Glutamatergic neuron (in vitro differentiated cells): ENCODE results near the gene ADGRD1. TPM values are rescaled to one million over a fixed set of nuclear protein-coding genes. Genes with fewer than 3 reads are reported as not detected.
"Not testable (repeated sequence)": the region's sequence is repeated elsewhere in the genome, so short reads cannot be mapped to it uniquely, and the experiment has no call there.

ENCODE experiments used
- DNase-seq: peaks from one replicate; pipeline ENCODE4 v3.0.0; 2022
- H3K27ac Mint-ChIP-seq: one replicate; pipeline ENCODE4 v1.8.0; 2020; ENCODE audit warnings: mild to moderate bottlenecking, mixed read lengths, inconsistent platforms; ENCODE audit not compliant: unreplicated experiment
- H3K27me3 Mint-ChIP-seq: one replicate; pipeline ENCODE4 v1.8.0; 2020; ENCODE audit warnings: mild to moderate bottlenecking, moderate library complexity, mixed read lengths, inconsistent platforms; ENCODE audit not compliant: unreplicated experiment
- H3K36me3 Mint-ChIP-seq: one replicate; pipeline ENCODE4 v1.8.0; 2020; ENCODE audit warnings: mild to moderate bottlenecking, mixed read lengths, inconsistent platforms; ENCODE audit not compliant: unreplicated experiment
- H3K4me1 Mint-ChIP-seq: one replicate; pipeline ENCODE4 v1.8.0; 2020; ENCODE audit warnings: mild to moderate bottlenecking, low read depth, mixed read lengths, inconsistent platforms; ENCODE audit not compliant: unreplicated experiment
- H3K4me3 Mint-ChIP-seq: one replicate; pipeline ENCODE4 v1.8.0; 2020; ENCODE audit warnings: mild to moderate bottlenecking, mixed read lengths, inconsistent platforms; ENCODE audit not compliant: unreplicated experiment
- H3K9me3 Mint-ChIP-seq: one replicate; pipeline ENCODE4 v1.8.0; 2020; ENCODE audit warnings: mild to moderate bottlenecking, moderate library complexity, mixed read lengths, inconsistent platforms; ENCODE audit not compliant: unreplicated experiment
- total RNA-seq: library from RNA; stranded (reverse); fragmentation: NEBNext Ultra II Directional; extraction: Animal tissue kit (Norgen Biotek cat#: 25700); gene quantifications from one replicate; pipeline ENCODE4 v1.2.1, GENCODE V29; 2021; ENCODE audit not compliant: unreplicated experiment
- TF ChIP-seq, protein P1 (sequence below): fragments of 200-600 bp; sonication (generic); IDR thresholded peaks from one replicate; pipeline ENCODE4 v1.5.0; 2021; ENCODE audit not compliant: partially characterized antibody, unreplicated experiment

Gene ADGRD1
- total RNA-seq, 1 donor from 2014 or later = 0.96 TPM

- Mint-ChIP-seq H3K9me3 (peaks cover 7% of the 10 kb centered on the region), H3K4me3 (no peak overlapping the region), H3K4me1 (peaks cover 20% of the 10 kb centered on the region), H3K27ac (no peak overlapping the region), H3K27me3 (peaks cover 2% of the 10 kb centered on the region), H3K36me3 (peaks cover 1% of the 10 kb centered on the region)
- no peak for DNase-seq
- TF ChIP-seq, protein P1, sequence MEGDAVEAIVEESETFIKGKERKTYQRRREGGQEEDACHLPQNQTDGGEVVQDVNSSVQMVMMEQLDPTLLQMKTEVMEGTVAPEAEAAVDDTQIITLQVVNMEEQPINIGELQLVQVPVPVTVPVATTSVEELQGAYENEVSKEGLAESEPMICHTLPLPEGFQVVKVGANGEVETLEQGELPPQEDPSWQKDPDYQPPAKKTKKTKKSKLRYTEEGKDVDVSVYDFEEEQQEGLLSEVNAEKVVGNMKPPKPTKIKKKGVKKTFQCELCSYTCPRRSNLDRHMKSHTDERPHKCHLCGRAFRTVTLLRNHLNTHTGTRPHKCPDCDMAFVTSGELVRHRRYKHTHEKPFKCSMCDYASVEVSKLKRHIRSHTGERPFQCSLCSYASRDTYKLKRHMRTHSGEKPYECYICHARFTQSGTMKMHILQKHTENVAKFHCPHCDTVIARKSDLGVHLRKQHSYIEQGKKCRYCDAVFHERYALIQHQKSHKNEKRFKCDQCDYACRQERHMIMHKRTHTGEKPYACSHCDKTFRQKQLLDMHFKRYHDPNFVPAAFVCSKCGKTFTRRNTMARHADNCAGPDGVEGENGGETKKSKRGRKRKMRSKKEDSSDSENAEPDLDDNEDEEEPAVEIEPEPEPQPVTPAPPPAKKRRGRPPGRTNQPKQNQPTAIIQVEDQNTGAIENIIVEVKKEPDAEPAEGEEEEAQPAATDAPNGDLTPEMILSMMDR = no peak
Observed at GRCh38 chr12:130993759-130994670, 40.3 kb downstream of the ADGRD1 start.

DNA sequence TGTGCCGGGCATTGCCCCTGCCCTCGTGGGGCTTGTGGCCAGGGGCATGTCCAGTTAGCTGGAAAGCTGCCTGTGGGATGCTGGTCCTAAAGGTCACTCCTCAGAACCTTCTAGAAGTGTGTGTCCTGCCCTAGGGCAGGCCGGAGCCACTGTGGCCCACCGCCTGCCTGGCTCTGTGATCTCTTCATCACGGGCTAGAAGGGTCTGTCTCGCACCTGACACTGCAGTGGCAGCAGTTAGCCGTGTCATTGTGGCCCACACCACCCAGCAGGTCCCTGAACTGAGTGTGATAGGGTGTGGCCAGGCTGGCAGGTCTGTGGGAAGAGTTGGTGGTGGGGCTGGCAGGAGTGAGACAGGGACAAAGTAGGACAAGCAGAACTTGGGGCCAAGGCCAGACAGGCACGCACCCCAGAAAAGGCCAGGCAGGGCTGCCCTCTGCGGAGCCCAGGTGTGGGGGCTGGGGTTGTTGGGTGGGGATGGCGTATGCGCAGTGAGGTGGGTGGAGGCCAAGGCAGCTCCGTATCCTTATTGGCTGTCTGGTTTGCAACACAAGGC lies 41.2 kb downstream of the ADGRD1 start:
- H3K36me3 Mint-ChIP-seq = peaks cover 8% of the 10 kb centered on the region
- peaks cover 11% of the 10 kb centered on the region for H3K4me1 Mint-ChIP-seq
- peak overlapping the region; percentile 48 for H3K27ac Mint-ChIP-seq

DNA sequence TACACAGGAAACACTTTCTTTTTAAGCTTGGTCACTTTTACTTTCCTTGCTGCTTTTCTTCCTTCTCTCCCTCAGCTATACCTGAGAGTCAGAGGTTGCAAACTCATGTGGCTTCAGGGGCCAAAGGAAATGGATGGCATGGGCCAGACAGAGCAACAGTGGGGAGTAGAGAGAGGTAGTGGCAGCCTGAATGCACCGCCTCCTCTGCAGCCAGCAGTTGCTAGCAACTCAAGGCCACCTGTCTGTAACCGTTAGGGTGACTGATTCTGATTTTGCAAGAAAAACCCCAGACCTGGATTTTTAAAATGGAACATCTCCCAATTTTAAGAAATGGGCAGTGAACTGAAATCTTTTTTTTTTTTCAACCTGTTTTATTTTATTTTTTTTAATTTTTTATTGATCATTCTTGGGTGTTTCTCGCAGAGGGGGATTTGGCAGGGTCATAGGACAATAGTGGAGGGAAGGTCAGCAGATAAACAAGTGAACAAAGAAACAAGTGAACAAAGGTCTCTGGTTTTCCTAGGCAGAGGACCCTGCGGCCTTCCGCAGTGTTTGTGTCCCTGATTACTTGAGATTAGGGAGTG lies 41.8 kb downstream of the ADGRD1 start:
- not testable (repeated sequence) for H3K27me3 Mint-ChIP-seq, DNase-seq, H3K4me1 Mint-ChIP-seq, H3K4me3 Mint-ChIP-seq
- H3K9me3 Mint-ChIP-seq = peaks cover 13% of the 10 kb centered on the region
- peak overlapping the region; percentile 48 for H3K27ac Mint-ChIP-seq
- H3K36me3 Mint-ChIP-seq = peaks cover 13% of the 10 kb centered on the region

More for the DNA sequence above, 41.2 kb downstream of the ADGRD1 start:
- Mint-ChIP-seq H3K27me3 (peaks cover 2% of the 10 kb centered on the region), H3K4me3 (peak overlapping the region; percentile 25), H3K9me3 (peaks cover 13% of the 10 kb centered on the region)
- TF ChIP-seq, protein P1 = no peak
- DNase-seq = no peak

DNA sequence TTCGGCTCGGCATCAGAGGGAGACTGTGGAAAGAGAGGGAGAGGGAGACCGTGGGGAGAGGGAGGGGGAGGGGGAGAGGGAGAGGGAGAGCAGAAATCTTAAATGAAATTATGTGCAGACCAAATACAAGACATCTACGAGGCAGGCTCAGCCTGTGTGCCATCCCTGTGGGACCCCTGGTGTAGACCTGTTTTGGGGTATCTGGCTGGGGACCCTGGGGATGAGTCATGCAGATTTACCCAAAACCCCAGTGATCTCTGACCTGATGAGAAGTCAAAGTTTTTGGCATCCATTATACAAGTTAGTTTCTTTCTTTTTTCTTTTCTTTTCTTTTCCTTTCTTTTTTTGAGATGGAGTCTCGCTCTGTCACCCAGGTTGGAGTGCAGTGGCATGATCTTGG lies 44.4 kb downstream of the ADGRD1 start:
- Mint-ChIP-seq H3K27me3 (peaks cover 2% of the 10 kb centered on the region), H3K4me1 (no peaks in the 10 kb centered on the region), H3K9me3 (peaks cover 13% of the 10 kb centered on the region), H3K36me3 (peaks cover 13% of the 10 kb centered on the region), H3K27ac (no peak overlapping the region), H3K4me3 (no peak overlapping the region)
- no peak for DNase-seq
- TF ChIP-seq, protein P1 = no peak

GRCh38 chr12:131000000-131000486 lies 46.3 kb downstream of the ADGRD1 start:
- peaks cover 13% of the 10 kb centered on the region for H3K36me3 Mint-ChIP-seq
- H3K4me1 Mint-ChIP-seq = no peaks in the 10 kb centered on the region
- peaks cover 13% of the 10 kb centered on the region for H3K9me3 Mint-ChIP-seq
- DNase-seq = no peak
- no peak overlapping the region for H3K4me3 Mint-ChIP-seq
- TF ChIP-seq, protein P1 = no peak
- H3K27me3 Mint-ChIP-seq = no peaks in the 10 kb centered on the region
- peak overlapping the region; percentile 17 for H3K27ac Mint-ChIP-seq
